ENCODE measurements around the gene KLHL6.
"Not testable (repeated sequence)": the region's sequence is repeated elsewhere in the genome, so short reads cannot be mapped to it uniquely, and the experiment has no call there.

Gene KLHL6

GRCh38 chr3:183532620-183533411, 22.7 kb downstream of the KLHL6 start:
- FAIRE-seq (no peak), DNase-seq (ENCODE audit: low spot score) (no peak)

GRCh38 chr3:183529717-183530116, 25.8 kb downstream of the KLHL6 start:
- no peak for FAIRE-seq
- no peak for DNase-seq (ENCODE audit: low spot score)

GRCh38 chr3:183529185-183529584, 26.3 kb downstream of the KLHL6 start:
- DNase-seq (ENCODE audit: low spot score) = no peak
- no peak for FAIRE-seq

- not testable (repeated sequence) for FAIRE-seq; DNase-seq (ENCODE audit: low spot score)
Measured at GRCh38 chr3:183528758-183529157, 26.7 kb downstream of the KLHL6 start.

GRCh38 chr3:183527428-183528379, 27.8 kb downstream of the KLHL6 start:
- no peak for DNase-seq (ENCODE audit: low spot score)
- no peak for FAIRE-seq

- FAIRE-seq = no peak
- DNase-seq (ENCODE audit: low spot score) = no peak
Measured at GRCh38 chr3:183526838-183527427, 28.6 kb downstream of the KLHL6 start.

GRCh38 chr3:183524476-183524875, 31.0 kb downstream of the KLHL6 start:
- DNase-seq (ENCODE audit: low spot score) (no peak), FAIRE-seq (no peak)

- not testable (repeated sequence) for DNase-seq (ENCODE audit: low spot score); FAIRE-seq
Measured at GRCh38 chr3:183520741-183521556, 34.6 kb downstream of the KLHL6 start.

- not testable (repeated sequence) for FAIRE-seq
Measured at GRCh38 chr3:183520295-183520694, 35.2 kb downstream of the KLHL6 start.

GRCh38 chr3:183519891-183520290, 35.6 kb downstream of the KLHL6 start:
- DNase-seq (ENCODE audit: low spot score) (no peak), FAIRE-seq (no peak)

More at GRCh38 chr3:183520295-183520694, 35.2 kb downstream of the KLHL6 start:
- DNase-seq (ENCODE audit: low spot score) = not testable (repeated sequence)

GRCh38 chr3:183518491-183519251, 36.8 kb downstream of the KLHL6 start:
- DNase-seq (ENCODE audit: low spot score) (no peak), FAIRE-seq (no peak)

GRCh38 chr3:183517607-183518006, 37.9 kb downstream of the KLHL6 start:
- DNase-seq (ENCODE audit: low spot score) (no peak), FAIRE-seq (no peak)

GRCh38 chr3:183515968-183516851, 39.3 kb downstream of the KLHL6 start:
- FAIRE-seq (no peak), DNase-seq (ENCODE audit: low spot score) (no peak)

GRCh38 chr3:183514021-183514420, 41.5 kb downstream of the KLHL6 start:
- DNase-seq (ENCODE audit: low spot score) = no peak
- no peak for FAIRE-seq

GRCh38 chr3:183513046-183513706, 42.3 kb downstream of the KLHL6 start:
- no peak for DNase-seq (ENCODE audit: low spot score)
- no peak for FAIRE-seq

GRCh38 chr3:183511286-183512131, 44.0 kb downstream of the KLHL6 start:
- not testable (repeated sequence) for FAIRE-seq; DNase-seq (ENCODE audit: low spot score)

GRCh38 chr3:183508821-183509220, 46.7 kb downstream of the KLHL6 start:
- DNase-seq (ENCODE audit: low spot score) = no peak
- no peak for FAIRE-seq

GRCh38 chr3:183507551-183507950, 48.0 kb downstream of the KLHL6 start:
- FAIRE-seq (no peak), DNase-seq (ENCODE audit: low spot score) (no peak)

All from urothelium cell line (cell line).